Ovary (tissue), 3 donors: ENCODE results near the gene GIMAP8.
"Not testable (repeated sequence)": the region's sequence is repeated elsewhere in the genome, so short reads cannot be mapped to it uniquely, and the experiment has no call there.

Source experiments
- CTCF ChIP-seq, 3 donors: fragments of 450-650 bp in 2 of 3; fragments of 200-600 bp in 1 of 3; IDR thresholded peaks; one replicate each; pipeline versions ENCODE4 v1.5.1 to v1.8.0; 2016 to 2022; ENCODE audit warnings: antibody characterized with exemption in 3 of 3, mild to moderate bottlenecking in 1 of 3
- EP300 ChIP-seq: sonication (generic); formaldehyde crosslinking; IDR thresholded peaks from one replicate; pipeline ENCODE4 v1.6.1; 2017; ENCODE audit warnings: antibody characterized with exemption
- donor health status: DM: no; HTN: no; CAD: no.

DNA sequence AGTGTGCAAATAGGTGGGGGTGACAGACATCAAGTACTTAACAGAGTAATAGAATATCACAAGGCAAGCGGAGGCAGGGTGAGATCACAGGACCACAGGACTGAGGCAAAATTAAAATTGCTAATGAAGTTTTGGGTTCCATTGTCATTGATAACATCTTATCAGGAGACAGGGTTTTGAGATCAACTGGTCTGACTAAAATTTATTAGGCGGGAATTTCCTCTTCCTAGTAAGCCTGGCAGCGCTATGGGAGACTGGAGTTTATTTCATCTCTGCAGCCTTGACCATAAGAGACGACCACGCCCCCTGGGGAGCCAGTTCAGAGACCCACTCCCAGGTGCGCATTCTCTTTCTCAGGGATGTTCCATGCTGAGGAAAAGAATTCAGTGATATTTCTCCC lies 72.5 kb downstream of the GIMAP8 start:
- not testable (repeated sequence) for TF ChIP-seq CTCF (IDR thresholded peaks at IDR 0.05); EP300
